ENCODE measurements around the gene FUOM. TPM values are rescaled to one million over a fixed set of nuclear protein-coding genes. Genes with fewer than 3 reads are reported as not detected.

The FUOM gene
- total RNA-seq, 1 donor from 2014 or later: 13.1 TPM

GRCh38 chr10:133351408-133352318 is 6.2 kb downstream of the FUOM start:
- DNase-seq (ENCODE audit: low read depth in 2 of 2): no peak

GRCh38 chr10:133350950-133351329 is 6.9 kb downstream of the FUOM start:
- DNase-seq (ENCODE audit: low read depth in 2 of 2): no peak

DNA sequence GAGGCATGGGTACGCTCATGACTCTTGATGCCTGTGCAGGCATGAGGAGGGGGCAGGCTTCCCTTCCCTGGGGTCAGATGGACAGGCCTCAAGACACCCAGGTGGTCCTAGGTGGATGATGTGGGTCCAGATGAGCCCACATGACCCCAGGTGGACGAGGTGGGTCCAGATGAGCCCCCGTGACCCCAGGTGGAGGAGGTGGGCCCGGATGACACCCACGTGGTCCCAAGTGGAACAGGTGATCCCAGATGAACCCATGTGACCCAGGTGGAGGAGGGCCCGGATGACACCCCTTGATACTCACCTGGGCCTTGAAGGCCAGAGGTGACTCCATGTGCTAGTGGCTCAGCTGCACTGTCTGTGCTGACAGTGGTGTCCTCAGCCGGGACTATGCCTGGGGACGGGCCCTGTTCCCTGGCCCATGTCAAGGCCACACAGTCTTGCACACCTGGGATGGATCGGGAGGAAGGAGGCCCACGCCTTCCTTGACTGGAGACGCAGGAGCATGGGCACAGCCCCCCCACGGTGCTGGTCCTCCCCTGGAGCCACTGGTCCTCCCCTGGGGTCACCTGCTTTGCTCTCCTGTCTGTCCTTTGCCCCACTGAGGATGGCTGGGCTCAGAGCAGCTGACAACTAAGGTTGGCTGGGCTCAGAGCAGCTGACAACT is 7.4 kb downstream of the FUOM start:
- no peak for DNase-seq (ENCODE audit: low read depth in 2 of 2)

- no peak for DNase-seq (ENCODE audit: low read depth in 2 of 2)
Observed at GRCh38 chr10:133349577-133350011, 8.2 kb downstream of the FUOM start.

- no peak for DNase-seq (ENCODE audit: low read depth in 2 of 2)
Observed at GRCh38 chr10:133349160-133349568, 8.7 kb downstream of the FUOM start.

DNA sequence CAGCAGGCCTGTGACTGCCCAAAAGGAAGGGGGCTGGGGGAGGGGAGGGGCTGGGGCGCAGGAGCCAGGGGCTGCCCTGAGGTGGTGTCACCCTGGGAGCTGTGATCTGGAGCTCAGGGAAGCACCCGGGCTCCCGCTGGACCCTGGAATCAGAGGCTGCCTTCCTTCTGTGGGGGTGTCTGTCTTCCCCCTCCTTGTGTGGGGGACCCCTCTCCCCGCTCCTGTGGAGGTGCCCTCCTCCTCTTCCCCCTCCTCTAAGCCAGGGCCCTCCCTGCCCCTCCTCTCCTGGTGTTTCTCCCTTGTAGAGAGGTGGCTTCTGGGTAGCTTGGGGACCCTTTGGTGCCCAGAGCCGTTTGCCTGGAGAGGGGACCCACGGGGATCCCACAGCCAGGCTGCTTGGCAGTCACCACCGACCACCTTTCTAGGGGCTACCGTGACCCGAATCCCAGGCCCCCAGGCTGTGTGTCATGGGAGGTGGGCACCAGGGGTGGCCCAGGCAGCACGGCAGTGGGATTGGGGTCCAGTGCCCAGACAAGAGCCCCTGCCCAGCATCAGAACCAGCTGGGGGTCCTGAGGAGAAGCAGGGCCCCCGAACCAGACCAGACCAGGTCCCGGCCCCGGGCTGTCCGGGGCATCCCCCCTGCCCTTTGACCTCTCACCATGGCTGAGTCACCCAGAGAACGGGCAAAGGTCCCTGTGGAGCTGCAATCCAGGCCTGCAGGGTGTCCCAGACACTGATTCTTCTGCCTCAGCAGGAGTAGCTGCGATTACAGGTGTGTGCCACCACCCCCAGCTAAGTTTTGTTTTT is 9.9 kb downstream of the FUOM start:
- DNase-seq (ENCODE audit: low read depth in 2 of 2): no peak

DNA sequence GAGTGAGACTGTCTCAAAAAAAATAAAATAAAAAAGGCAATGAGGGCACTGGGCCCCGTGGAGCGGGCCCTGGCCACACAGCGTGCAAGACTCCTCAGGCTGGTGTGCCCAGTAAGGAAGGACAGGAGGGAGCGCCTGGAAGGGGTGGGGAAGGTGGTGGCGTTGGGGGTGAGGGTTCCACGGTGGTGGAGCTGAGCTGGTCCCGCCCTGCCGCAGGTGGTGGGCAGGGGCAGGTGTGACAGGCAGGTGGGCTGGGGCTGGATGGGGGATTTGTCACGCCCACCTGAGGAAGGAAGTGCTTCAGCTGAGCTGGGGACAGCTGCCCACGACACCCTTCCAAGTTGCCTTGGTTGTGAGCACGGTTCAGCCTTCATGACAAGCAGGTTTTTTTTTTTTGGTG is 11.4 kb downstream of the FUOM start:
- DNase-seq (ENCODE audit: low read depth in 2 of 2): no peak

GRCh38 chr10:133344236-133344635 is 13.6 kb downstream of the FUOM start:
- DNase-seq (ENCODE audit: low read depth in 2 of 2): no peak

DNA sequence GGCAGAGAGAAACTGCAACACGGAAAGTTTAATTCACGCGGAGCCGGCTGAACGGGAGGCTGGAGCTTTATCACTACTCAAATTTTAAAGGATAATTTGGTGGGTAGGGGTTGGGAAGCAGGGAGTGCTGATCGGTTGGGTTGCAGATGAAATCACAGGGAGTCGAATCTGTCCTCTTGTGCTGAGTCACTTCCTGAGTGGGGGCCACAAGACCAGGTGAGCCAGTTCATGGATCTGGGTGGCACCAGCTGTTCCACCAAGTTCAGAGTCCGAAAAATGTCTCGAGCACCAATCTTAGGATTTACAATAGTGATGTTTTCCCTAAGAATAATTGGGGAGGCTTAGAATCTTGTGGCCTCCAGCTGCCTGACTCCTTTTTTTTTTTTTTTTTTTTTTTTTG is 14.3 kb downstream of the FUOM start:
- DNase-seq (ENCODE audit: low read depth in 2 of 2): no peak

DNA sequence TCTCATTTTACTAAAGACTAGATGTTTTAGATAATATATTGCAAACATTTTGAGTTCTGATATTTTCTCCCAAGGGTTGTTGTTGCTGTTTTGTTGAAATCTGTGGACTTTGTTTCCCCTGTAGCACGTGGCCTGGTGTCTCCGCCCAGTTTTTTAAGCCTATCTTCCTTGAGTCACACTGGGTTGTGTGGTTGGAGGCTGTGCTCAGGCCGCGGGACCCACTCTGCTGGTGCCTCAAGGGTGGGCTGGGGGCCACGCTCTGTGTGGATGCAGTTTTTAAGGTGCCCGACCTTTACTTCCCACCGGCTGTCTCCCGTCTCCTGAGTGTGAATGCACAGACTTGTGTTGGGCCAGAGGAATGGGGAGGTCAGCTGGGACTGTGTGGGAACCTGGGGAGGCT is 14.9 kb downstream of the FUOM start:
- DNase-seq (ENCODE audit: low read depth in 2 of 2): no peak

DNA sequence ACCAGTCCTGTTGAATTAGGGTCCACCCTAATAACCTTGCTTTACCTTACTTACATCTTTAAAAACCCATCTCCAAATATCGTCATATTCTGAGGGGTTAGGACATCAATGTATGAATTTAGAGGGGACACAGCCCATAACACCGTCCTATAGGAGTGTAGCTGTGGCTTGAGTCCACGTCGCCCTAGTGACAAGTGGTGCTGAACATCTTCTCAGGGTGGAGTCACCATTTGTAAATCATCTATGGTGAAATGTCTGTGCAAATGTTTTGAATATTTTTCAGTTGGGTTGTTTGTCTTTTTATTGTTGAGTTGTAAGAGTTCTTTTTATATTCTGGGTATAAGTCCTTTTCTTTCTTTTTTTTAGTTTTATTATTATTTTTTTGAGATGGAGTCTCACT is 15.8 kb downstream of the FUOM start:
- no peak for DNase-seq (ENCODE audit: low read depth in 2 of 2)

DNA sequence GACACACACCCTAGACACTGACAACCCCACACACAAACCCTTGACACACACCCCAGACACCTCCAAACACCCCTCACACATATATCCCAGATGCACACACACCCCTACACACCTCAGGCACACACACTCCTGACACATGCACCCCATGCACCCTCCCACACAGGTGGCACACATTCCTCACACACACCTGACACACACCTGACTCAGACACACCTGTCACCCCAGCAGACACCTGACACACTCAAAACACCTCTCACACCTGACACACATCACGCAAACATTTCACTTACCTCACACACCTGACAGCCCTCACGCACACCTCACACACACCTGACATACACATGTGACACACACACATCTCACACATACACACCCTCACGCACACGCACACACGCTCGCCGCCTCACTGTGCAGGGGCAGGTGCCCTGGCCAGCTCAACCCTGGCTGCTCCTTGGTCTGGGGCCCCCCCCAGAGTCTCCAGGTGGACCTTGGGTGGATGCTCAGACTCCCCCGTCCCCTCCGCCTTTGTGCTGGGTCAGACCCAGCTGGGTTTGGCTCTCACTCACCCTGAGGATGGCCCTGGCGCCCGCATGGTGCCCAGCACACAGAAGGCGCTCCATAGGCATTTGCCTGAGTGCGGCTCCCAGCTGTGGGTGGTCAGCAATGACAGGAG is 18.0 kb downstream of the FUOM start:
- no peak for DNase-seq (ENCODE audit: low read depth in 2 of 2)

- no peak for DNase-seq (ENCODE audit: low read depth in 2 of 2)
Observed at GRCh38 chr10:133338080-133339071, 19.4 kb downstream of the FUOM start.

GRCh38 chr10:133337370-133337725 is 20.5 kb downstream of the FUOM start:
- DNase-seq (ENCODE audit: low read depth in 2 of 2): no peak

- no peak for DNase-seq (ENCODE audit: low read depth in 2 of 2)
Observed at GRCh38 chr10:133336577-133337369, 21.0 kb downstream of the FUOM start, which contains the start of gene CALY. CALY (minus strand) TSS chr10:133336896; CDS start chr10:133328989, 7,907 bp downstream.

DNA sequence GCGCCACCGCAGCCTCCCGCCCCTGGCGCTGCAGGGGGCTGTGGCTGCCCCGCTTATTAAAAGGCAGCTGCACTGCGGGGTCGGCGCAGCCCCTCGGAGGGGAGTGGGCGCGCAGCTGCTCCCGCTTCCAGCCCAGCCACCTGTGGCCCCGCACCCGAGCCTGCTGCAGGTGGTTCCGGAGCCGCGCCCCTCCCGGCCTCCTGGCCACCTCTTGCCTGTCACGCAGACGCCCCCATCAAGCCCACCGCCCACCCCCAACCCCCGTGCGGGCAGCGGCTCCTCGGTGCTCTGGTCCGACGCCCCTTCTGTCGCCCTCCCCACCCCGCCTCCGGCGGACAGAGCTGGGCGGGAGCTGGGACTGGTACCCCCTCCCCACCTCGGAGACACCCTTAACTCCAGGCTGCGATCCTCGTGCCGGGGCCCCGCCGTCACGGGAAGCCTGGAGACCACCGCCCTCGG is 21.7 kb downstream of the FUOM start:
- no peak for DNase-seq (ENCODE audit: low read depth in 2 of 2)

GRCh38 chr10:133335246-133336117 is 22.3 kb downstream of the FUOM start:
- DNase-seq (ENCODE audit: low read depth in 2 of 2): peak in 1 of 2 donors; percentile 41

Data from lung microvascular endothelial cell (primary cell).